ENCODE measurements around the gene CASP8. TPM values are rescaled to one million over a fixed set of nuclear protein-coding genes. Genes with fewer than 3 reads are reported as not detected.

Gene CASP8
- total and polyA plus RNA-seq, 9 of the 15 experiments (the other 6 are each of a cell fraction or from before 2014, with no cell fraction given) = 10.2 to 31.4 (median 19.4) TPM

DNA sequence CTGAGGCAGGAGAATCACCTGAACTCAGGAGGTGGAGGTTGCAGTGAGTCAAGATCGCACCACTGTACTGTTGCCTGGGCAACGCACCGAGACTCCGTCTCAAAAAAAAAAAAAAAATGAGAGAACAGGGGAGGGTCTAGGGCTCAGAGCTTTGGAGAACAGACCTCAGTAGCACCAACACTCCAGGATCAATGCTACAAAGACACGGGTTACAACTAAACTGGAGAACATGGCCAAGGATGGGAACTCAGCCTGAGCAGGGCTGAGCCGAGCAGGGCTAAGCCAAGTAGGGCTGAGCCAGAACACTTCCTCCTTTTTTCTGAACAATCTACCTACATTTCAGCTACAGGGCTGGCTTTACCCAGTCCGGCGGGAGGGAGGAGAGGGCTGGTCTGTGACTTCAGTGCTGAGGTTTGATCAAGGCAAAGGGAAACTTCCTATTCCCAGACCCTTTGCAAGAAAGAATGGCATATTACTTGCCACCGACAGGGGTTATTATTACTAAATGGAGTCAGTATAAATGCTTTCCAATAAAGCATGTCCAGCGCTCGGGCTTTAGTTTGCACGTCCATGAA, 2.9 kb upstream of the CASP8 start (continued):
- TF ChIP-seq PRMT5 (CRISPR knock-in tag; IDR thresholded peaks at IDR 0.05) = no peak
- no peak for TF ChIP-seq GABPB2 (CRISPR knock-in tag; conservative IDR thresholded peaks at IDR 0.05)
- no peak for TF ChIP-seq CC2D1A (IDR thresholded peaks at IDR 0.05)
- no peak for TF ChIP-seq MECOM (CRISPR knock-in tag; IDR thresholded peaks at IDR 0.05)
- TF ChIP-seq, protein P1, sequence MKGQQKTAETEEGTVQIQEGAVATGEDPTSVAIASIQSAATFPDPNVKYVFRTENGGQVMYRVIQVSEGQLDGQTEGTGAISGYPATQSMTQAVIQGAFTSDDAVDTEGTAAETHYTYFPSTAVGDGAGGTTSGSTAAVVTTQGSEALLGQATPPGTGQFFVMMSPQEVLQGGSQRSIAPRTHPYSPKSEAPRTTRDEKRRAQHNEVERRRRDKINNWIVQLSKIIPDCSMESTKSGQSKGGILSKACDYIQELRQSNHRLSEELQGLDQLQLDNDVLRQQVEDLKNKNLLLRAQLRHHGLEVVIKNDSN (CRISPR knock-in tag; IDR thresholded peaks at IDR 0.05) = no peak
- TF ChIP-seq, protein P2, sequence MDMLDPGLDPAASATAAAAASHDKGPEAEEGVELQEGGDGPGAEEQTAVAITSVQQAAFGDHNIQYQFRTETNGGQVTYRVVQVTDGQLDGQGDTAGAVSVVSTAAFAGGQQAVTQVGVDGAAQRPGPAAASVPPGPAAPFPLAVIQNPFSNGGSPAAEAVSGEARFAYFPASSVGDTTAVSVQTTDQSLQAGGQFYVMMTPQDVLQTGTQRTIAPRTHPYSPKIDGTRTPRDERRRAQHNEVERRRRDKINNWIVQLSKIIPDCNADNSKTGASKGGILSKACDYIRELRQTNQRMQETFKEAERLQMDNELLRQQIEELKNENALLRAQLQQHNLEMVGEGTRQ (CRISPR knock-in tag; IDR thresholded peaks at IDR 0.05) = no peak
- no peak for TF ChIP-seq HCFC1 (IDR thresholded peaks at IDR 0.05; ENCODE audit: low read depth, low read length)
- TF ChIP-seq ZNF589 (CRISPR knock-in tag; IDR thresholded peaks at IDR 0.05; ENCODE audit: low read depth) = no peak
- TF ChIP-seq ZNF696 (CRISPR knock-in tag; conservative IDR thresholded peaks at IDR 0.05) = no peak
- no peak for TF ChIP-seq RBM39 (optimal IDR thresholded peaks at IDR 0.05; ENCODE audit: low read depth, low read length)
- no peak for TF ChIP-seq RBM14 (IDR thresholded peaks at IDR 0.05; ENCODE audit: borderline replicate concordance, insufficient read depth, low read depth, low read length)
- TF ChIP-seq CCAR2 (IDR thresholded peaks at IDR 0.05; ENCODE audit: low read depth, low read length) = no peak
- TF ChIP-seq, protein P3, sequence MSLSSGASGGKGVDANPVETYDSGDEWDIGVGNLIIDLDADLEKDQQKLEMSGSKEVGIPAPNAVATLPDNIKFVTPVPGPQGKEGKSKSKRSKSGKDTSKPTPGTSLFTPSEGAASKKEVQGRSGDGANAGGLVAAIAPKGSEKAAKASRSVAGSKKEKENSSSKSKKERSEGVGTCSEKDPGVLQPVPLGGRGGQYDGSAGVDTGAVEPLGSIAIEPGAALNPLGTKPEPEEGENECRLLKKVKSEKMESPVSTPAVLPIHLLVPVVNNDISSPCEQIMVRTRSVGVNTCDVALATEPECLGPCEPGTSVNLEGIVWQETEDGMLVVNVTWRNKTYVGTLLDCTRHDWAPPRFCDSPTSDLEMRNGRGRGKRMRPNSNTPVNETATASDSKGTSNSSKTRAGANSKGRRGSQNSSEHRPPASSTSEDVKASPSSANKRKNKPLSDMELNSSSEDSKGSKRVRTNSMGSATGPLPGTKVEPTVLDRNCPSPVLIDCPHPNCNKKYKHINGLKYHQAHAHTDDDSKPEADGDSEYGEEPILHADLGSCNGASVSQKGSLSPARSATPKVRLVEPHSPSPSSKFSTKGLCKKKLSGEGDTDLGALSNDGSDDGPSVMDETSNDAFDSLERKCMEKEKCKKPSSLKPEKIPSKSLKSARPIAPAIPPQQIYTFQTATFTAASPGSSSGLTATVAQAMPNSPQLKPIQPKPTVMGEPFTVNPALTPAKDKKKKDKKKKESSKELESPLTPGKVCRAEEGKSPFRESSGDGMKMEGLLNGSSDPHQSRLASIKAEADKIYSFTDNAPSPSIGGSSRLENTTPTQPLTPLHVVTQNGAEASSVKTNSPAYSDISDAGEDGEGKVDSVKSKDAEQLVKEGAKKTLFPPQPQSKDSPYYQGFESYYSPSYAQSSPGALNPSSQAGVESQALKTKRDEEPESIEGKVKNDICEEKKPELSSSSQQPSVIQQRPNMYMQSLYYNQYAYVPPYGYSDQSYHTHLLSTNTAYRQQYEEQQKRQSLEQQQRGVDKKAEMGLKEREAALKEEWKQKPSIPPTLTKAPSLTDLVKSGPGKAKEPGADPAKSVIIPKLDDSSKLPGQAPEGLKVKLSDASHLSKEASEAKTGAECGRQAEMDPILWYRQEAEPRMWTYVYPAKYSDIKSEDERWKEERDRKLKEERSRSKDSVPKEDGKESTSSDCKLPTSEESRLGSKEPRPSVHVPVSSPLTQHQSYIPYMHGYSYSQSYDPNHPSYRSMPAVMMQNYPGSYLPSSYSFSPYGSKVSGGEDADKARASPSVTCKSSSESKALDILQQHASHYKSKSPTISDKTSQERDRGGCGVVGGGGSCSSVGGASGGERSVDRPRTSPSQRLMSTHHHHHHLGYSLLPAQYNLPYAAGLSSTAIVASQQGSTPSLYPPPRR (CRISPR knock-in tag; IDR thresholded peaks at IDR 0.05; ENCODE audit: borderline replicate concordance) = no peak
- TF ChIP-seq C11orf30 (IDR thresholded peaks at IDR 0.05; ENCODE audit: low read depth) = no peak
- TF ChIP-seq ELF4 (CRISPR knock-in tag; IDR thresholded peaks at IDR 0.05) = no peak
- TF ChIP-seq TSC22D4 (tag; IDR thresholded peaks at IDR 0.05) = no peak
- TF ChIP-seq SNRNP70 (optimal IDR thresholded peaks at IDR 0.05; ENCODE audit: low read depth, low read length) = no peak
- TF ChIP-seq CBFB (CRISPR knock-in tag; IDR thresholded peaks at IDR 0.05) = no peak
